ENCODE results near the gene ENTREP1. TPM values are rescaled to one million over a fixed set of nuclear protein-coding genes. Genes with fewer than 3 reads are reported as not detected.

ENTREP1 gene
- 0.61 to 0.74 TPM (median 0.65 TPM) in 5 replicates for total RNA-seq (2022; extraction: Qiagen RNA extraction; ENCODE audit: low read depth)

GRCh38 chr9:69324549-69325401 lies at the start of gene ENTREP1:
TSS of gene ENTREP1 (plus strand) at chr9:69325215. CDS start at chr9:69325310, 95 bp downstream.

Other genes starting within 250 kb of the ENTREP1 start
- 3.2 to 5.8 TPM (median 5.1 TPM) in 5 replicates for gene TJP2, start 150.9 kb upstream of the ENTREP1 start, total RNA-seq (2022; extraction: Qiagen RNA extraction; ENCODE audit: low read depth)

Measured in A549 treated with ZK216348 at 1 μM for 4 hours (cell line).